Heart left ventricle (tissue), 16 donors: ENCODE data around the gene AFTPH. TPM values are rescaled to one million over a fixed set of nuclear protein-coding genes. Genes with fewer than 3 reads are reported as not detected.

Source experiments
- ATAC-seq, 4 donors: fragments of 200-7000 bp; cut with Tn5 transposase; one replicate each; pipeline ENCODE4 v1.9.1; 2020 to 2022; ENCODE audit warnings: moderate library complexity in 4 of 4, mild to moderate bottlenecking in 3 of 4, moderate number of reproducible peaks in 1 of 4
- DNase-seq, 5 donors: peaks; one replicate each; pipeline ENCODE4 v3.0.0-alpha.2; 2020
- H3K27ac ChIP-seq, 12 donors: fragments of 200-600 bp; sonication (generic) in 4 of 12; one replicate each; pipeline versions ENCODE4 v1.5.0 to v1.8.0; 2016 to 2022; ENCODE audit warnings: mild to moderate bottlenecking in 2 of 12
- H3K27me3 ChIP-seq, 9 donors: fragments of 200-600 bp; sonication (generic) in 2 of 9; one replicate each; pipeline versions ENCODE4 v1.5.1 to v1.8.0; 2016 to 2022; ENCODE audit warnings: mild to moderate bottlenecking in 3 of 9
- H3K36me3 ChIP-seq, 9 donors: fragments of 200-600 bp; sonication (generic) in 2 of 9; one replicate each; pipeline versions ENCODE4 v1.5.0 to v1.8.0; 2018 to 2022; ENCODE audit warnings: mild to moderate bottlenecking in 2 of 9
- H3K4me1 ChIP-seq, 12 donors: fragments of 200-600 bp; sonication (generic) in 4 of 12; one replicate each; pipeline versions ENCODE4 v1.5.0 to v1.8.0; 2016 to 2022; ENCODE audit warnings: mild to moderate bottlenecking in 3 of 12
- H3K4me3 ChIP-seq, 12 donors: fragments of 200-600 bp; sonication (generic) in 4 of 12; one replicate each; pipeline versions ENCODE4 v1.5.0 to v1.8.0; 2017 to 2022; ENCODE audit warnings: mild to moderate bottlenecking in 9 of 12, moderate library complexity in 4 of 12
- H3K9me3 ChIP-seq, 12 donors: fragments of 200-600 bp; sonication (generic) in 4 of 12; one replicate each; pipeline versions ENCODE4 v1.5.0 to v1.8.0; 2016 to 2022; ENCODE audit warnings: mild to moderate bottlenecking in 1 of 12
- CTCF ChIP-seq, 12 donors: fragments of 200-600 bp; sonication (generic) in 4 of 12; IDR thresholded peaks; one replicate each; pipeline versions ENCODE4 v1.5.0 to v1.8.0; 2018 to 2022; ENCODE audit warnings: antibody characterized with exemption in 12 of 12, mild to moderate bottlenecking in 5 of 12
- POLR2A ChIP-seq, 2 donors: fragments of 450-650 bp; IDR thresholded peaks; one replicate each; pipeline ENCODE4 v1.6.1; 2017; ENCODE audit warnings: antibody characterized with exemption in 2 of 2, mild to moderate bottlenecking in 2 of 2, moderate library complexity in 2 of 2
- WGBS, 4 donors: extraction: QIAGEN DNeasy Blood & Tissue Kit in 2 of 4; methylation state at CpG; one replicate each; pipeline versions ENCODE4 v1.1.5 to v1.1.7; 2013 to 2018; 5-methylcytosine and 5-hydroxymethylcytosine counted together
- intact Hi-C, 10 donors: fragments of 100-400 bp; cut with DNase I; formaldehyde crosslinking; loops; one replicate each; pipeline versions ENCODE4 v1.11.1 to v1.14.2; 2022
- polyA plus RNA-seq, 2 donors: library from polyadenylated mRNA; stranded (reverse); fragments of 200-250 nt; gene quantifications; one replicate each; pipeline ENCODE4 v1.2.3, GENCODE V29; 2013
- total RNA-seq, 9 donors: library from RNA; depleted of rRNA in 2 of 9; stranded (reverse); fragments of >200 nt in 2 of 9; fragmentation: NEBNext Ultra II Directional in 3 of 9; extraction: Animal tissue kit (Norgen Biotek cat#: 25700) in 3 of 9; gene quantifications; one replicate each; pipeline versions ENCODE4 v1.1.0 to v1.2.4, GENCODE V29; 2016 to 2023
- donor health status: ischemic (EF 13 %, LVEDD 7.1; RV severe dilation, severe dysfunction).
- donor health status: healthy with polysubstance abuse.
- donor health status: DM: no; HTN: yes; CAD: no.
- donor health status: DM: no; HTN: no; CAD: no.
- donor health status: ischemic (EF 25% LVEDD 6.9; RV normal size, moderate dysfunction).
- donor health status: ischemic (EF 25% LVEDD 5.7; RV mildly dilated, moderate dysfunction).
- donor health status: healthy.
- donor health status: DM: yes; HTN: yes; CAD: no.
- donor health status: ischemic (EF 35%, LVEDD 5.7; RV mildly dilated, moderate dysfunction).
- donor health status: nonischemic (EF 11% LVEDD 7.7; RV severe dilation, severe dysfunction).
- donor health status: DM: yes; HTN: yes; CAD: no.
- donor health status: PGD.
- donor health status: ischemic (EF 29% LVEDD 5.4; RV normal size, mild dysfunction).
- donor health status: nonischemic (EF 23%, LVEDD 6.1; RV moderate dilation, normal function).

Gene AFTPH
- total and polyA plus RNA-seq, 11 donors, result 9.2 to 15.2 (median 10.7) TPM

GRCh38 chr2:64604155-64604554, 80.0 kb downstream of the AFTPH start:
- H3K36me3 ChIP-seq, result no peaks in the 10 kb centered on the region
- no peak overlapping the region for H3K4me3 ChIP-seq
- peaks cover 0 to 3% (median 0%) of the 10 kb centered on the region in 12 donors for H3K9me3 ChIP-seq
- intact Hi-C loops, result no loop called here
- ATAC-seq (no peak), DNase-seq (no peak)
- WGBS, 4 donors, result 89 to 97% (median 94%) methylated on average over 2 of the region's 2 CpGs
- H3K4me1 ChIP-seq, result peaks cover 0 to 28% (median 5%) of the 10 kb centered on the region in 12 donors
- TF ChIP-seq CTCF (IDR thresholded peaks at IDR 0.05) (no peak), POLR2A (IDR thresholded peaks at IDR 0.05) (no peak)
- H3K27ac ChIP-seq, result no peak overlapping the region
- H3K27me3 ChIP-seq, result no peaks in the 10 kb centered on the region

GRCh38 chr2:64605026-64605471, 80.9 kb downstream of the AFTPH start:
- intact Hi-C loops, result loop anchor here in 4 of 10 donors (5.0 kb wide), 3 partner anchors 37 to 262 kb away; no protein-coding TSS in a partner anchor
- 41 to 53% (median 46%) methylated on average over 6 of the region's 6 CpGs for WGBS, 4 donors
- Histone ChIP-seq H3K4me1 (peaks cover 0 to 28% (median 8%) of the 10 kb centered on the region in 12 donors), H3K9me3 (peaks cover 0 to 3% (median 0%) of the 10 kb centered on the region in 12 donors), H3K27me3 (no peaks in the 10 kb centered on the region), H3K27ac (no peak overlapping the region), H3K4me3 (no peak overlapping the region), H3K36me3 (no peaks in the 10 kb centered on the region)
- TF ChIP-seq POLR2A (IDR thresholded peaks at IDR 0.05) (no peak), CTCF (IDR thresholded peaks at IDR 0.05) (no peak)
- DNase-seq, result no peak
- no peak for ATAC-seq

GRCh38 chr2:64605991-64606478, 81.9 kb downstream of the AFTPH start:
- H3K4me1 ChIP-seq, result peaks cover 0 to 30% (median 8%) of the 10 kb centered on the region in 12 donors
- intact Hi-C loops, result loop anchor here in 4 of 10 donors (5.0 kb wide), 3 partner anchors 36 to 261 kb away; no protein-coding TSS in a partner anchor
- no peak for TF ChIP-seq CTCF (IDR thresholded peaks at IDR 0.05)
- no peak for TF ChIP-seq POLR2A (IDR thresholded peaks at IDR 0.05)
- no peak overlapping the region for H3K27ac ChIP-seq
- DNase-seq (no peak), ATAC-seq (no peak)
- no peak overlapping the region for H3K4me3 ChIP-seq
- H3K9me3 ChIP-seq, result peaks cover 0 to 3% (median 0%) of the 10 kb centered on the region in 12 donors
- H3K36me3 ChIP-seq, result no peaks in the 10 kb centered on the region
- H3K27me3 ChIP-seq, result no peaks in the 10 kb centered on the region
- WGBS, 4 donors, result 90 to 97% (median 93%) methylated on average over 5 of the region's 5 CpGs

- ATAC-seq (peak; percentile 87 to 94 (median 90)), DNase-seq (peak; percentile 86 to 92 (median 88))
- no peaks in the 10 kb centered on the region for H3K27me3 ChIP-seq
- H3K36me3 ChIP-seq, result no peaks in the 10 kb centered on the region
- peaks cover 0 to 30% (median 8%) of the 10 kb centered on the region in 12 donors for H3K4me1 ChIP-seq
- peak overlapping the region in 7 of 12 donors; percentile 10 to 50 (median 40) for H3K4me3 ChIP-seq
- peaks cover 0 to 3% (median 0%) of the 10 kb centered on the region in 12 donors for H3K9me3 ChIP-seq
- intact Hi-C loops, result loop anchor here in 4 of 10 donors (5.0 kb wide), 3 partner anchors 36 to 261 kb away; no protein-coding TSS in a partner anchor
- 75 to 80% (median 79%) methylated on average over 17 to 21 of the region's 21 CpGs for WGBS, 4 donors
- TF ChIP-seq POLR2A (IDR thresholded peaks at IDR 0.05), result no peak
- TF ChIP-seq CTCF (IDR thresholded peaks at IDR 0.05), result no peak
- H3K27ac ChIP-seq, result peak overlapping the region in 2 of 12 donors; percentile 12 to 69
Measured at GRCh38 chr2:64606479-64607363, 82.6 kb downstream of the AFTPH start.
